Activated T-cell treated with anti-CD3 and anti-CD28 coated beads, Interleukin-2, amount 50 U/mL, for 4 hours (primary cell): ENCODE results near the gene SAXO1. TPM values are rescaled to one million over a fixed set of nuclear protein-coding genes. Genes with fewer than 3 reads are reported as not detected.
"Not testable (repeated sequence)": the region's sequence is repeated elsewhere in the genome, so short reads cannot be mapped to it uniquely, and the experiment has no call there.

Experiments
- ATAC-seq, 2 donors: fragments of 200-7000 bp; cut with Tn5 transposase; one replicate each; pipeline ENCODE4 v1.10.0; 2021
- DNase-seq: peaks from one replicate; pipeline ENCODE4 v3.0.0-alpha.2; 2020
- H3K27me3 Mint-ChIP-seq: one replicate; pipeline ENCODE4 v1.8.0; 2021; ENCODE audit warnings: low read depth, mixed read lengths
- H3K36me3 Mint-ChIP-seq: one replicate; pipeline ENCODE4 v1.8.0; 2022; ENCODE audit warnings: mixed read lengths; ENCODE audit not compliant: insufficient read depth
- H3K4me1 Mint-ChIP-seq: one replicate; pipeline ENCODE4 v1.8.0; 2021; ENCODE audit warnings: low read depth, mixed read lengths
- H3K4me3 Mint-ChIP-seq: one replicate; pipeline ENCODE4 v1.8.0; 2021; ENCODE audit warnings: mild to moderate bottlenecking, moderate library complexity, mixed read lengths
- H3K9me3 Mint-ChIP-seq: one replicate; pipeline ENCODE4 v1.8.0; 2021; ENCODE audit warnings: mixed read lengths
- total RNA-seq, 3 donors: library from RNA; stranded (reverse); gene quantifications; one replicate each; pipeline ENCODE4 v1.2.1, GENCODE V29; 2021

Gene SAXO1
- total RNA-seq, 3 donors from 2014 or later = not detected

- H3K4me1 Mint-ChIP-seq = no peaks in the 10 kb centered on the region
- H3K4me3 Mint-ChIP-seq = no peak overlapping the region
- H3K36me3 Mint-ChIP-seq = peaks cover 2% of the 10 kb centered on the region
- H3K9me3 Mint-ChIP-seq = peaks cover 24% of the 10 kb centered on the region
- H3K27me3 Mint-ChIP-seq = peaks cover 15% of the 10 kb centered on the region
- ATAC-seq = no peak
- no peak for DNase-seq
Observed at GRCh38 chr9:18969128-18969527, 63.9 kb downstream of the SAXO1 start.

- no peaks in the 10 kb centered on the region for H3K36me3 Mint-ChIP-seq
- H3K9me3 Mint-ChIP-seq = no peaks in the 10 kb centered on the region
- DNase-seq (no peak), ATAC-seq (no peak)
- H3K27me3 Mint-ChIP-seq = peaks cover 4% of the 10 kb centered on the region
- H3K4me3 Mint-ChIP-seq = no peak overlapping the region
- no peaks in the 10 kb centered on the region for H3K4me1 Mint-ChIP-seq
Observed at GRCh38 chr9:18955626-18956025, 77.4 kb downstream of the SAXO1 start.

GRCh38 chr9:18951936-18952335, 81.1 kb downstream of the SAXO1 start:
- DNase-seq = no peak
- Mint-ChIP-seq H3K27me3 (peaks cover 2% of the 10 kb centered on the region), H3K4me1 (no peaks in the 10 kb centered on the region), H3K36me3 (no peaks in the 10 kb centered on the region), H3K9me3 (no peaks in the 10 kb centered on the region), H3K4me3 (no peak overlapping the region)
- no peak for ATAC-seq

- Mint-ChIP-seq H3K4me1 (no peaks in the 10 kb centered on the region), H3K9me3 (no peaks in the 10 kb centered on the region), H3K4me3 (no peak overlapping the region), H3K36me3 (no peaks in the 10 kb centered on the region), H3K27me3 (no peaks in the 10 kb centered on the region)
- ATAC-seq (no peak), DNase-seq (no peak)
Observed at GRCh38 chr9:18947892-18948339, 85.1 kb downstream of the SAXO1 start.

GRCh38 chr9:18942801-18943200, 90.2 kb downstream of the SAXO1 start:
- Mint-ChIP-seq H3K27me3 (no peaks in the 10 kb centered on the region), H3K36me3 (no peaks in the 10 kb centered on the region), H3K4me3 (no peak overlapping the region), H3K9me3 (no peaks in the 10 kb centered on the region), H3K4me1 (no peaks in the 10 kb centered on the region)
- ATAC-seq = no peak
- DNase-seq = no peak

GRCh38 chr9:18941060-18941740, 91.8 kb downstream of the SAXO1 start:
- no peaks in the 10 kb centered on the region for H3K36me3 Mint-ChIP-seq
- no peak for ATAC-seq
- no peaks in the 10 kb centered on the region for H3K9me3 Mint-ChIP-seq
- H3K27me3 Mint-ChIP-seq = peaks cover 2% of the 10 kb centered on the region
- DNase-seq = no peak
- H3K4me1 Mint-ChIP-seq = no peaks in the 10 kb centered on the region
- no peak overlapping the region for H3K4me3 Mint-ChIP-seq

- Mint-ChIP-seq H3K27me3 (peaks cover 2% of the 10 kb centered on the region), H3K36me3 (no peaks in the 10 kb centered on the region), H3K4me3 (no peak overlapping the region), H3K9me3 (no peaks in the 10 kb centered on the region), H3K4me1 (no peaks in the 10 kb centered on the region)
- no peak for DNase-seq
- no peak for ATAC-seq
Observed at GRCh38 chr9:18939943-18940342, 93.1 kb downstream of the SAXO1 start.

- DNase-seq (no peak), ATAC-seq (no peak)
- Mint-ChIP-seq H3K4me3 (no peak overlapping the region), H3K36me3 (no peaks in the 10 kb centered on the region), H3K27me3 (peaks cover 2% of the 10 kb centered on the region), H3K4me1 (no peaks in the 10 kb centered on the region), H3K9me3 (peaks cover 6% of the 10 kb centered on the region)
Observed at GRCh38 chr9:18936094-18936871, 96.7 kb downstream of the SAXO1 start.

GRCh38 chr9:18935541-18935940, 97.5 kb downstream of the SAXO1 start:
- Mint-ChIP-seq H3K4me1 (no peaks in the 10 kb centered on the region), H3K9me3 (peaks cover 6% of the 10 kb centered on the region), H3K36me3 (no peaks in the 10 kb centered on the region), H3K27me3 (peaks cover 2% of the 10 kb centered on the region), H3K4me3 (no peak overlapping the region)
- DNase-seq = no peak
- ATAC-seq = no peak

GRCh38 chr9:18930611-18931010, 102.4 kb downstream of the SAXO1 start:
- not testable (repeated sequence) for H3K4me3 Mint-ChIP-seq, H3K9me3 Mint-ChIP-seq, H3K4me1 Mint-ChIP-seq, DNase-seq, ATAC-seq, H3K36me3 Mint-ChIP-seq, H3K27me3 Mint-ChIP-seq

GRCh38 chr9:18928711-18929110, 104.3 kb downstream of the SAXO1 start:
- H3K4me3 Mint-ChIP-seq = no peak overlapping the region
- ATAC-seq = no peak
- H3K27me3 Mint-ChIP-seq = no peaks in the 10 kb centered on the region
- no peaks in the 10 kb centered on the region for H3K36me3 Mint-ChIP-seq
- no peak for DNase-seq
- H3K4me1 Mint-ChIP-seq = no peaks in the 10 kb centered on the region
- H3K9me3 Mint-ChIP-seq = no peaks in the 10 kb centered on the region

- ATAC-seq (no peak), DNase-seq (no peak)
- Mint-ChIP-seq H3K4me1 (no peaks in the 10 kb centered on the region), H3K36me3 (no peaks in the 10 kb centered on the region), H3K4me3 (no peak overlapping the region), H3K27me3 (no peaks in the 10 kb centered on the region), H3K9me3 (no peaks in the 10 kb centered on the region)
Observed at GRCh38 chr9:18926513-18926912, 106.5 kb downstream of the SAXO1 start.

- Mint-ChIP-seq H3K9me3 (no peaks in the 10 kb centered on the region), H3K27me3 (no peaks in the 10 kb centered on the region), H3K4me1 (no peaks in the 10 kb centered on the region), H3K4me3 (no peak overlapping the region), H3K36me3 (no peaks in the 10 kb centered on the region)
- DNase-seq = no peak
- ATAC-seq = no peak
Observed at GRCh38 chr9:18925880-18926279, 107.1 kb downstream of the SAXO1 start.

- H3K4me1 Mint-ChIP-seq = no peaks in the 10 kb centered on the region
- H3K36me3 Mint-ChIP-seq = no peaks in the 10 kb centered on the region
- ATAC-seq (no peak), DNase-seq (no peak)
- no peaks in the 10 kb centered on the region for H3K27me3 Mint-ChIP-seq
- H3K9me3 Mint-ChIP-seq = no peaks in the 10 kb centered on the region
- H3K4me3 Mint-ChIP-seq = no peak overlapping the region
Observed at GRCh38 chr9:18923671-18924430, 109.2 kb downstream of the SAXO1 start.
